OCI-LY1 (cell line): ENCODE data around the gene CBLB.

Source experiments
- CTCF ChIP-seq: fragments of 200-600 bp; sonication (generic), shearing (Covaris generic); IDR thresholded peaks from 2 replicates; pipeline ENCODE4 v1.5.1; 2017; ENCODE audit warnings: mild to moderate bottlenecking, antibody characterized with exemption, low read length, moderate library complexity, mixed read lengths
- EZH2 ChIP-seq: fragments of 200-600 bp; sonication (generic), shearing (Covaris generic); IDR thresholded peaks from 2 replicates; pipeline ENCODE4 v1.8.0; 2017; ENCODE audit warnings: borderline replicate concordance, mixed run types, mild to moderate bottlenecking, antibody characterized with exemption, low read length, moderate library complexity, mixed read lengths

DNA sequence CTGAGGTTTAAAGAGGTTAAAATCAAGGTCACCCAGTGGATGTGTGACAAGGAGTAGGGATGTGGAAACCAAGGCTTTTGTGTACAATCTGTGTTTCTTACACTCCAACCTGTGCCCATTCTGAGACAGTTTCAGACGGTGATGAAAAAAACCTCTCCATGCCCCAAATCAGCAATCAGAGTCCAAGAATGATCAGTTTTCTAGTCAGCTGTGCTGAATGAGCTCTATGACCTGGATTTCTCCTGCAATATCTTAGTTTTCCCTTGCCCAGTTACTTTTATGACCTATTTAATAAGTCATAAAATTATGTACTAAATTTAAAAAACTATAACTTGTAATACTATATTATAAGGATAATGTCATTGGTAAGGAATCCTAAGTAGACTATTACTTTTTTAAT, 37.5 kb upstream of the CBLB start:
- TF ChIP-seq EZH2 (no peak), CTCF (no peak)
